Ammon's horn (tissue), 1 donor: ENCODE data around the gene DNAAF9.

Experiments
- DNase-seq: peaks from one replicate; pipeline ENCODE4 v3.0.0-alpha.2; 2016; ENCODE audit warnings: low spot score

The DNAAF9 gene

GRCh38 chr20:3410464-3410863, 3.0 kb upstream of the DNAAF9 start:
- no peak for DNase-seq

DNA sequence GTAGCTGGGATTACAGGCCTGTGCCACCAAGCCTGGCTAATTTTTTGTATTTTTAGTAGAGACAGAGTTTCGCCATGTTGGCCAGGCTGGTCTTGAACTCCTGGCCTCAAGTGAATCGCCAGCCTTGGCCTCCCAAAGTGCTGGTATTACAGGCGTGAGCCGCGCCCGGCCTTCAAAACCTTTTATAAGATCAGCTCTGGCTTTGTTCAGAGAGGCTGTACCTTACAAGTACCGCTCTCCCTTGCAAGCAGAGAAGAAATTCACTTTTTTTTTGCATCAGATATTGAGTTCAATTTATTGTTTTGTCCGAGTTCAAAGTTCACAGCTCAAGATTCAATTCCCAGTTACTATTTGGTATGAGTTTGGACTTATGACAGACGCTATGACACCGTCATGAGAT, 1.9 kb upstream of the DNAAF9 start:
- no peak for DNase-seq

GRCh38 chr20:3407771-3408637, 535 bp upstream of the DNAAF9 start:
- DNase-seq: peak; percentile 88

DNA sequence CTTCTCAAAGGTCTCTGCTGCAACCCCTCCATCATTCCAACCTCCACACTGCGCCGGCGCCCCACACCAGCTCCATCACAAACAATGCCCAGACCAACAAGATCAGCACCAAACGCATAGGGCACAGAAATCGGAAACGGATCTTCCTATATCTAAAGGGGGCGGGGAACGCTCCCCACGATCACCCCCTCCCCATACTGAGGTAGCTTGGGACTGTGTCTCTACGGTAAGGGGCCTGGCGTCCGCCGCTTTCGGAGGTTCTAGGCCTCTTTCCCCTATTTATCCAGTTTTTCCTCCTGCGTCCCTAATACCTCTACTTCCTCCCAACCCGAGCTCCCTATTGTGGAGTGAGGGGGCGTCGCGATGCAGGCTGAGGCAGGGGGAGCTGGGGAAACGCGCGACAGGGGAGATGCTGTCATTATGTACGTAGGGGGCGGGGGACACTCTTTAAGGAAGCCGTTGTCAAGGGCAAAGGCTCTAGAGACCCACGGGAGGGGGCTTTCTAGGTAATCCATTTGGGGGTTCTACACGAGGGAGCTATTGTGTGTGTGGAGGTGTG, 909 bp downstream of the DNAAF9 start:
- DNase-seq: peak; percentile 63

GRCh38 chr20:3405696-3406358, 1.6 kb downstream of the DNAAF9 start:
- DNase-seq: no peak

GRCh38 chr20:3405139-3405538, 2.3 kb downstream of the DNAAF9 start:
- no peak for DNase-seq

GRCh38 chr20:3404402-3404801, 3.1 kb downstream of the DNAAF9 start:
- no peak for DNase-seq

DNA sequence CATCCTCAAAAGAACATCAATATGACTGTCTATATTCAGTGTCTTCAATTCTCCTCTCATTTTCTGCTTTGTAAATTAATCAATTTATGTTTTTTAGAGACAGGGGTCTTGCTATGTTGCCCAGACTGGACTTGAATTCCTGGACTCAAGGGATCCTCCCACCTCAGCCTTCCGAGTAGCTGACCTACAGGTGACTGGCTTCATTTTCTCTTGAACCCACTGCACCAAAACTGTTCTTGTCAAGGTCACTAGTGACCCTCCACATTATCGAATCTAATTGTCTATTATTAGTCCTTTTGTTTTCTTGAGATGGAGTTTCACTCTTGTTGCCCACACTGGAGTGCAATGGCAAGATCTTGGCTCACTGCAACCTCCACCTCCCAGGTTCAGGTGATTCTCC, 3.7 kb downstream of the DNAAF9 start:
- DNase-seq: no peak

DNA sequence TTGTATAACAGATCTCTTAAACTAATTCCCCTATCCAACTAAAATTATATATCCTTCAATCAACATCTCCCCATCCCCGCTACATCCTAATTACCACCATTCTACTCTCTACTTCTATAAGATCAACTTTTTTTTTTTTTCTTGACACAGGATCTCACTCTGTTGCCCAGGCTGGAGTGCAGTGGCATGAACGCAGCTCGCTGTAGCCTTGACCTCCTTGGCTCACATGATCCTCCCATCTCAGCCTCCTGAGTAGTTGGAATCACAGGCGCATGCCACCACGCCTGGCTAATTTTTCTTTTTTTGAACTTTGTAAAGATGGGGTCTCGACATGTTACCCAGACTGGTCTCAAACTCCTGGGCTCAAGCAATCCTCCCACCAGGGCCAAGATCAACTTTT, 5.0 kb downstream of the DNAAF9 start:
- no peak for DNase-seq

GRCh38 chr20:3400260-3401155, 7.0 kb downstream of the DNAAF9 start:
- no peak for DNase-seq

DNA sequence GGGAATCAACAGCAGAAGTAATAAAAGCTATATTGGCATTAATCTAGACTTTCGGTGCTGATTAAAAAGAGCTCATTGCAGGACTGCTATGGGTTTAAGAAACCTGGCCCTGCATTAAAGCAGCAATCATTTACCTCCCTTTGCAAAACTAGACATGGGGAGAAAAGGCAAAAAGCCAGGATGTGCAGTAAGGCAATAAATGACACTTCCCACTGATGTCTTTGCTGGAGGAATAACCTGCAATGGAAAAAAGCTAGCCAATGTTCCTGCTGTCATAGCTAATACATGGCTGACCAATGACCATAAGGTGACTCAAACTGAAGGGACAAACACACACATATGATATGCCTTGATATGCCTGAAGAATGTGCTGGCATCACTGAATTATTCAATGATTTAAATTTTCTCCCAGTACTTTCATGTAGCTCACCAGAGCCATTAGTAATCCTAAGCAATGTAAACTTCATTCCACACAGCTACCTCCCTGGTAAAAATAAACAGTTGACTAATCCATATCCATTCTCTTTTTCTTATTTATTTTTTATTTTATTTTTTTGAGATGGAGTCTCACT, 8.7 kb downstream of the DNAAF9 start:
- DNase-seq: no peak

DNA sequence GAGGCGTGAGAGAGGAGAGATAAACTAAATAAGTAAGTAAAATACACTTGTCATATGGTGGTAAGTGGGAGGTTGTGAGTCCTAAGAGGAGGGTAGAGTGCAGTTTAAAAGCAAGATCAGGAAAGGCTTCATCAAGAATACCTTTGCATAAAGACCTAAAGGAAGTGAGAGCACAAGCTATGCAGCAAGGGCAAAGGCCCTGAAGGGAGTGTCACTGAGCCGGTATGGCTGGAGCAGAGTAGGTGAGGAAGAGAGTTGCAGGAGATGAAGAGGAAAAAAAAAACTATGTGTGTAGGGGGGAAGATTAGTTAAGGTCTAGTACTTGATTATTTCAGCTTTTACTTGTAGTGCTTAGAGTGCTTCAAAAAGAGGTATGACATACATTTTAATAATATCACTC, 11.0 kb downstream of the DNAAF9 start:
- no peak for DNase-seq

- DNase-seq: no peak
Observed at GRCh38 chr20:3392756-3393155, 14.7 kb downstream of the DNAAF9 start.

- peak; percentile 57 for DNase-seq
Observed at GRCh38 chr20:3390759-3391425, 16.6 kb downstream of the DNAAF9 start.

- no peak for DNase-seq
Observed at GRCh38 chr20:3383878-3384495, 23.5 kb downstream of the DNAAF9 start.

DNA sequence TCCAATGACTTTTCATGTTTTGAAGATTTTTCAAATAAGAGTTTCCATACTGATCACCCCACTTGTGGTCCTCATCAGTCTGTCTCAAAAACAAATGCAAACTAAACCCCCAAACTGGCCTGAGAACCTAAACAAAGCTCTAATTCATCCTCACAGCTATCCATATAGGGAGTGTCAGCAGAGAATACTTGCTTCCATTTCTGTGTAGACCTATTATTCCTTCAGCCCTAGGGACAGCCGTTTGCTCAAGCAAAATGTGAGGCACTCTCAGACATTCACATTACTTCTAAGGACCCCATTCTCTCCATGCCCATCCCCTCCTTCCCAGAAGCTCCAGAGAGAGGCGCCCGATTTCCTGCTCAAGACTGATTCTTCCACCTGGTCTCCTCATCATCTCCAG, 24.6 kb downstream of the DNAAF9 start:
- no peak for DNase-seq

GRCh38 chr20:3380228-3381070, 27.0 kb downstream of the DNAAF9 start:
- DNase-seq: peak; percentile 51

- no peak for DNase-seq
Observed at GRCh38 chr20:3378138-3378537, 29.3 kb downstream of the DNAAF9 start.

DNA sequence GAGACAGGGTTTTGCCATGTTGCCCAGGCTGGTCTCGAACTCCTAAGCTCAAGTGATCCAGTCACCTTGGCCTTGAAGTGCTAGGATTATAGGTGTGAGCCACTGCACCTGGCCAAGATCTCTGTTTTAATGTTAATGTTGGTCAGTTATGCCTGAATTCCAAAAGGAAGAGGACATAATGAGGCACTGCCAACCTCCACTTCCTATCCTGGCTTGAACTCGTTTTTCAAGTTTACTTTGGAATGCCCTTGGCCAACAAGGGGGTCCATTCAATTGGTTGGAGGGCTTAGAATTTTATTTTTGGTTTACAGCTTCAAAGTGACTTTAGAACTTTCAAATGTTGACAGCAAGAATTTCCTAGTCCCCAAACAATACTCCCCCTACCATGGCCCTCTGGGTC, 29.8 kb downstream of the DNAAF9 start:
- no peak for DNase-seq

DNA sequence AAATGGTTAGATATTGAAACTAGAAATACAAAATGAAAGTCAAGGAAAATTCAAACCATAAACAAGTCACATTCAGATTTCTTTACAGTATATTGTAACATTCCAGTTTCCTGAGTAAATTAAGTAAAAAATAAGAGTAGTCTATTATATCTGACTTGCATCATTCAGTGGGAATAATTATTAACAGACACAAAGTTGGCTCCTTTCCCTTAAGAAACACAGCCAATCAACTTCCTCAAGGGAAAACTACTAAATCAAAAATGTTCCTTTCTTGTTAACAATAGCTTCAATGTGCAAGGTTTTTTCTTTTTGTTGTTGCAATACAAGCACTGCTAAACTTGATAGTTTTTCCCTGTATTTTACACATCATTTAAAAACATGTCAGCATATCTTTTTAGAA, 33.2 kb downstream of the DNAAF9 start:
- DNase-seq: no peak
